ENCODE measurements around the gene SYNM. TPM values are rescaled to one million over a fixed set of nuclear protein-coding genes. Genes with fewer than 3 reads are reported as not detected.
"Not testable (repeated sequence)": the region's sequence is repeated elsewhere in the genome, so short reads cannot be mapped to it uniquely, and the experiment has no call there.

The SYNM gene
- total RNA-seq, 1 donor from 2014 or later: 22.0 TPM

GRCh38 chr15:99105514-99106341 lies 848 bp downstream of the SYNM start:
- DNase-seq: no peak

- no peak for DNase-seq
Measured at GRCh38 chr15:99106417-99107220, 1.7 kb downstream of the SYNM start.

- no peak for DNase-seq
Measured at GRCh38 chr15:99108993-99109392, 4.1 kb downstream of the SYNM start.

GRCh38 chr15:99109555-99110021 lies 4.7 kb downstream of the SYNM start:
- DNase-seq: no peak

GRCh38 chr15:99110093-99110492 lies 5.2 kb downstream of the SYNM start:
- no peak for DNase-seq

DNA sequence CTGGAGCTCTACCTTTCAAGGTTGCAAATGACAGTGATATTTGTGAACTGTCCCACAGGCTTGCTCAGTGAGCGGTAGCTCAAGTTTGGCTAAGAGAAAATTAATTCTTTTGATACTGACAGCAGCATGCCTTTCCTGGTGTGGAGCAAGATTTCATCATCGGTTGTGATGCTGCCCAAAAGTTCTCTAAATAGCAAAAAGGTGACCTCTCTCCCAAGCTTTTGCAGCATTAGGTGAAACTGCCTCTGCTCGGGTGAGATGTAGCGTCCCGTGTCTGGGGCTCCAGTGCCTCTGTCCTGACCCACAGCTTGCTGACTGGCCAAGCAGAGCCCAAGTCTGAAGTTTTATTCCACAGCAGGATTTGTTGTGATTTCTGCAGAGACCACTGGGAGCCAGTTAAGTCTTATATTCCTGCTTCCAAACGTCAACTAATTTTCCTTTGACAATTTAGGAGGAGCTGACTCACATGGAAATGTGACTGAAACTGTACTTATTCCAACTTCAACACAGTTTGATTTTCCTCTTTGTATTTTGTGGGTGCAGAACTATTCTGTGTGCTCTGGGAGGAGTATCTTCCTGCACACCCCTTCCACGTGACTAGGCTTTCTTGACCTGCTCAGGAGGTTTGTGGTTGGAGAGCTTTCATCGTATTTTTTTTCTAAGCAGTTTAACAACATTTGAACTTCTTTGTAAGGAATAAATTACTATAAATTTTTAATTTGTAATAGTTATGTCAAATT lies 5.9 kb downstream of the SYNM start:
- no peak for DNase-seq

- not testable (repeated sequence) for DNase-seq
Measured at GRCh38 chr15:99111641-99112040, 6.8 kb downstream of the SYNM start.

DNA sequence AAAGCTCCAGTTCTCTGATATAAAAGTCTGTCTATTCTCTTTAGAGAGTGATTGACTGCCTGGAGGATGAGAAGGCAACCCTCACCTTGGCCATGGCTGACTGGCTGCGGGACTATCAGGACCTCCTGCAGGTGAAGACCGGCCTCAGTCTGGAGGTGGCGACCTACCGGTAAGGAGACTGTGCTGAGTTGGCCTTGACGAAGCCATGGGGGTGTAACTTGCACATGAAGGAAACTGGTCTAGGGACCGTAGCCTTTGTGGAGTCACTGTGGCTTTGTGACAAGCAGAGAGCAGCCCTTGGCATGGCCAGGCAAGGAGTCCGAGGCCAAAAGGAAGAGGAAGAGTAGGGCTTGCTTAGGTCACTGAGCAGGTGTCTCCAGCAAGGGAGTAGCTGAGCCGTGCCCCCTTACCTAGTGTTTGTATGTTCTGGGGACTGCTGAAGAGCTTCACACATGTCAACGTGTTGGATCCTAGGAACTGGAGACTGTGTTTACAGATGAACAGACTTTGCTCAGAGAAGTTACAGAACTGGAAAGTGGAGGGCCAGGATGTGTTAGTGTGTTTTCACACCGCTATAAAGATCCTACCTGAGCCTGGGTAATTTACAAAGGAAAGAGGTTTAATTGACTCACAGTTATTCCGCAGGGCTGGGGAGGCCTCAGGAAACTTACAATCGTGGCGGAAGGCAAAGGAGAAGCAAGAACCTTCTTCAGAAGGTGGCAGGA lies 8.8 kb downstream of the SYNM start:
- DNase-seq: no peak

- no peak for DNase-seq
Measured at GRCh38 chr15:99114511-99115299, 9.8 kb downstream of the SYNM start.

DNA sequence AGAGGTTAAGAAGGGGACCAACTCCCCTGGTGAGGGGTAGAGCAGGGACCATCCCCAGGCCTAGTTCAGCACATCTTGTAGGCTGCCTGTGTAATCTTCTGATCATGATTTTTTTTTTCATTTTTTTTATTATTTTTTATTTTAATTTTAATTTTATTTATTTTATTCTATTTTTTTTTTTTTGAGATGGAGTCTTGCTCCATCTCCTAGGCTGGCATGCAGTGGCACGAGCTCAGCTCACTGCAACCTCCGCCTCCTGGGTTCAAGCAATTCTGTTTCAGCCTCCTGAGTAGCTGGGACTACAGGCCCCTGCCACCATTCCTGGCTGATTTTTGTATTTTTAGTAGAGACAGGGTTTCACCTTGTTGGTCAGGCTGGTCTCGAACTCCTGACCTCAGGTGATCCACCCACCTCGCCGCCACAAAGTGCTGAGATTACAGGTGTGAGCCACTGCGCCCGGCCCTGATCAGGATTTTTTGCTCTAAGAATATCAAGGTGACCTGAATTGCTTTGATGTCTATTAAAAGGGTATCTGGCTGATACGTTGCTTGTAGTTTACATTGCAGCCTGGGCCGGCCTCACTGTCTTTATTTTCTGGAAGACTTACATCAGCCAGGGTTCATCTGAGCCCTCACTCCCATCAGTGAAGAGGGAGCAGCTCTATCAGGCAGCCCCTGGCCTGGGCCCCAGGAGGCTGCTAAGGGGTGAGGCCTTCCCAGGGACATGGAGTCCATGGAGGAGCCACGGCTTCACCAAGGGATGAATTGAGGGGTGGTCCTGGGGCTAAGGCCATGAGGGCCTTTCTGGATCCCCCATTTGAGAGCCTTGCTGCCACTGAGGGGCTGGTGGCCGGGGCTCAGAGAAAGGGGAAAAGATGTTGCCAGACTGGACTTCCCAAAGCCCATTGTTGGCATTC lies 10.7 kb downstream of the SYNM start:
- DNase-seq: no peak

DNA sequence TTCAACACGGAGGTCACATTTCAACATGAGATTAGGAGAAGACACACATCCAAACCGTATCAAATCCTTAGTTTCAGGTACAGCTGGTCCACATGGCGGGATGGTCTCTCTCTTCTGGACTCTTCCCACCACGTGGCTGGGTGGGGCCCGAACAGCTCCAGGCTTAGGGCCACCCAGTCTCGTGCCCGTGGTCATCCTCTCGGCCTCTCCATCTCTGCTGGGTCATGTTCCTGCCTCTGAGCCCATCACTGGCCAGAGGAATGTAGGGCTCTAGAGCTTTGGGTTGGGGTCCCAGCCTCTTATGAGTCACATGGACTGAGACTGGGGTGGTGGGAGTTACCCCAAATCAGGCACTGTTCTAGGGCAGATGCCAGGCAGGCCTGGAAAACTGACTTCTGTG lies 12.2 kb downstream of the SYNM start:
- no peak for DNase-seq

DNA sequence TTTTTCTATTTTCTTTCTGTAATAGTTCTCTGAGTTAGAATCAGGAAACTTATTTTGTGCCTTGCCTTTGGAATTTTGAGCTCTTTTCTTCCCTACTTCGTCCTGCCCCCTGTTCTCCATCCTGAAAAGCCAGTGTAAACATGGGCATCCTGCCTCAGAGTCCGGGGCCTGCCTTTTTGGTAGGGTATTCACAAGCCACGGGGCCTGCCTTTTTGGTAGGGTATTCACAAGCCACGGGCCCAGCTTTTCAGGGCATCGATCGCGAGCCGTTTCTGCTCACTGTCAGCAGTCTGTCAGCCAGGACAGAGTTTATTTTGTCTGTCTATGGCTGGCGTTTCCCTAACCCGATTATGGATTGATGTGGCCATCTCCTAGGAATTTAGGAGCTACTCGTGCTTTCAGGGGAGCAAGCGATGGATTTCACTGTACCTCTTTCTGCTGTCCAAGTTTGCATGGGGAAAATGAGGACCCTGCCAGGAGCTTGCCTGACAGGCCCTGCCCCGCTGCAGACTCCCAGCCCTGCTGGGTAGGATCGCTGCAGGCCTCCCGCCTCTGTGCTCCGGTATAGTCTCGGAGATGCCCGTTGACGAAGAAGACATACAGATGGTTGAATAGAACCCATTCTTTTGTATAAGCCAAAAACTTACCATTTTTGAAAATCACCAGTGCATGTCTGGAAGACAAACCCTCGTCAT lies 12.8 kb downstream of the SYNM start:
- no peak for DNase-seq

DNA sequence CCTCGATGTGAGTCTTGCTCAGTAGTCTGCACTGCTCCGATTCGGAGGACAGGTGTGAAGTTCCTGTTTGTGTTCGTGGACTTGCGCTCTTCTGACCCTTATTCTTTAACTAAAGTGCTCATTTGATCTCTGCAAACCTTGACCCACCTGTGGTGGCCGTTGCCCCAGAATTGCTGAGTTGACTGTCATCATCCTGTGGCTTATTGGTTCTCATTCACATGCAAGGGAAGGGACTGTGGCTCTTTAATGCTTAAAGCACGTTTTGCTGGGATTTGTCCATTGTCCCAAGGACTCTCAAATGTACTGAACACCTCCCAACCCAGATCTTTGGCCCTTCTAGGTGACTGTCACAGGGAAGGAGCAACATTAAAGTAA lies 13.4 kb downstream of the SYNM start:
- no peak for DNase-seq

- DNase-seq: no peak
Measured at GRCh38 chr15:99118801-99119546, 14.1 kb downstream of the SYNM start.

GRCh38 chr15:99120050-99120777 lies 15.3 kb downstream of the SYNM start:
- no peak for DNase-seq

DNA sequence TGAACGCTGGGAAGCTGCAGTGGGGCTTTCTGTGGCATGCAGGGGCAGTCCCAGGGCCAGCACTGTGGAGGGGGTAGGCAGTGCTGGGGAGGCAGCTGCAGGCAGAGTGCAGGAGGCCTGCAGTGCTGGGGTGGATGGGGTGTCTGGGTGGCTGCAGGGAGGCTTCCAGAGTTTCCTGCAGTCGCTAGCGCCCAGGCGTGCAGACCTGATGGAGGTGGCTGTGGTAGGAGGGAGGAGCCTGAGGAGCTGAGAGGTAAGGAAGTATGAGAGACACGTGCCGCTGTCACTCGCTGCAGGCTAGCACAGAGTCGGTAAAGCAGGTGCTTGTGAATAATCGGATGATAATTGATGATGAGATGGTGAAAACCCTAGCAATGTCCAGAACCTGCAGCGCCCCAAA lies 16.3 kb downstream of the SYNM start:
- DNase-seq: no peak

GRCh38 chr15:99121691-99122410 lies 17.0 kb downstream of the SYNM start:
- DNase-seq: no peak

Data from skin of body (tissue), 2 donors.